Naive thymus-derived CD4-positive, alpha-beta T cell (primary cell): ENCODE data around the gene MAP4K3. TPM values are rescaled to one million over a fixed set of nuclear protein-coding genes. Genes with fewer than 3 reads are reported as not detected.

Source experiments
- ATAC-seq: fragments of 150-1000 bp; cut with Tn5 transposase; 2 replicates; pipeline ENCODE4 v1.10.0; 2021; ENCODE audit warnings: mild to moderate bottlenecking, moderate library complexity
- CTCF ChIA-PET: fragments of 350-600 bp; sonication (Branson Sonifier 250); formaldehyde crosslinking; loops from one replicate; lab custom pipeline; 2021; ENCODE audit warnings: antibody characterized with exemption; lab: Charles Lee
- POLR2A ChIA-PET: fragments of 350-600 bp; sonication (Branson Sonifier 250); formaldehyde crosslinking; loops from one replicate; lab custom pipeline; 2021; ENCODE audit warnings: antibody characterized with exemption, inconsistent platforms; lab: Charles Lee
- DNase-seq, 9 donors: peaks; one replicate each; pipeline versions ENCODE4 v3.0.0 to v3.0.0-alpha.2; 2020 to 2022; ENCODE audit warnings: mixed read lengths in 1 of 9
- H3K27ac ChIP-seq: one replicate; pipeline ENCODE4 v1.7.0; 2013; ENCODE audit warnings: mild to moderate bottlenecking, low read depth, low read length, moderate library complexity
- H3K27me3 ChIP-seq, 2 donors: one replicate each; pipeline ENCODE4 v1.7.0; 2013; ENCODE audit warnings: low read length in 2 of 2, mild to moderate bottlenecking in 2 of 2, moderate library complexity in 2 of 2; ENCODE audit not compliant: control insufficient read depth in 2 of 2, insufficient read depth in 2 of 2
- H3K36me3 ChIP-seq, 3 experiments: 1 replicate in 2 of 3; 2 replicates in 1 of 3; pipeline ENCODE4 v1.7.0; 2013; ENCODE audit warnings: low read length in 3 of 3, mild to moderate bottlenecking in 3 of 3, moderate library complexity in 1 of 3; ENCODE audit not compliant: insufficient read depth in 3 of 3, control insufficient read depth in 2 of 3
- H3K4me1 ChIP-seq, 2 donors: one replicate each; pipeline ENCODE4 v1.7.0; 2013; ENCODE audit warnings: low read length in 2 of 2, mild to moderate bottlenecking in 2 of 2, moderate library complexity in 1 of 2; ENCODE audit not compliant: control insufficient read depth in 2 of 2, insufficient read depth in 2 of 2
- H3K4me3 ChIP-seq: 2 replicates; pipeline ENCODE4 v1.7.0; 2013; ENCODE audit warnings: mild to moderate bottlenecking, low read length
- H3K9me3 ChIP-seq, 3 experiments: 1 replicate in 2 of 3; 2 replicates in 1 of 3; pipeline ENCODE4 v1.7.0; 2013; ENCODE audit warnings: low read length in 3 of 3; ENCODE audit not compliant: control insufficient read depth in 2 of 3
- H3K27ac Mint-ChIP-seq, 9 donors: one replicate each; pipeline ENCODE4 v1.8.0; 2020 to 2022; ENCODE audit warnings: mixed read lengths in 9 of 9, mild to moderate bottlenecking in 8 of 9, moderate library complexity in 5 of 9, inconsistent platforms in 2 of 9
- H3K27me3 Mint-ChIP-seq, 5 donors: one replicate each; pipeline ENCODE4 v1.8.0; 2021 to 2022; ENCODE audit warnings: mixed read lengths in 5 of 5, mild to moderate bottlenecking in 1 of 5
- H3K36me3 Mint-ChIP-seq, 5 donors: one replicate each; pipeline ENCODE4 v1.8.0; 2020 to 2022; ENCODE audit warnings: mixed read lengths in 5 of 5, mild to moderate bottlenecking in 3 of 5, inconsistent platforms in 1 of 5
- H3K4me1 Mint-ChIP-seq, 7 donors: one replicate each; pipeline ENCODE4 v1.8.0; 2020 to 2022; ENCODE audit warnings: mixed read lengths in 7 of 7, mild to moderate bottlenecking in 3 of 7, inconsistent platforms in 1 of 7
- H3K4me3 Mint-ChIP-seq, 10 donors: one replicate each; pipeline ENCODE4 v1.8.0; 2020 to 2022; ENCODE audit warnings: mild to moderate bottlenecking in 10 of 10, mixed read lengths in 10 of 10, moderate library complexity in 6 of 10, inconsistent platforms in 2 of 10
- H3K9me3 Mint-ChIP-seq, 11 donors: one replicate each; pipeline ENCODE4 v1.8.0; 2020 to 2022; ENCODE audit warnings: mixed read lengths in 11 of 11, mild to moderate bottlenecking in 4 of 11, inconsistent platforms in 1 of 11, moderate library complexity in 1 of 11
- intact Hi-C, 2 donors: fragments of 100-400 bp; cut with micrococcal nuclease; formaldehyde crosslinking; loops; one replicate each; pipeline ENCODE4 v1.15.1; 2023
- polyA plus RNA-seq, 2 donors: library from polyadenylated mRNA; unstranded; fragments of 300-500 nt; fragmentation: Illumina TruSeq; gene quantifications; one replicate each; pipeline ENCODE4 v1.2.3, GENCODE V29; 2021
- total RNA-seq, 6 experiments: library from RNA in 5 of 6; stranded (reverse) in 5 of 6; gene quantifications; 1 replicate in 5 of 6; 2 replicates in 1 of 6; pipeline ENCODE4 v1.2.3 and lab custom pipeline; 2021 to 2026

The MAP4K3 gene
- total and polyA plus RNA-seq, 7 experiments from 2014 or later = 2.9 to 32.2 (median 19.9) TPM

DNA sequence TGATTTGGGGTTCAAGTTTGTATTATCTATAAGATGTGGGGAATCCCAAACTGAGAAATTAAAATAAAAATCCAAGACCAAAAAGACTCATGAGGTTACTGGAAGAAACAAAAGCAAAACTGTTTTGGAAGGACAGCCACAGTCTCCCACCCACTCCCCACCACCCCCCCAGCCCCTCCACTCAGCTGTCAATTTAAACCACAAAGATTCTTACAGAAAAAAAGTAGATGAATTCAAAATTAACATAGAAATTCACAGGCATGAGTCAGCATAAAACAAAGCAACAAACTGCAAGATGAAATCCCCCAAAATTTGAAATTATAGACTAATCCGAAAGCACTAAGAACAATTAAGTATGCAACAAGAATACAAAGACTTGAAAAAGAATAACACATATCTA, 12.1 kb downstream of the MAP4K3 start:
- no peaks in the 10 kb centered on the region for H3K27me3 Mint-ChIP-seq
- no peaks in the 10 kb centered on the region for H3K36me3 ChIP-seq
- H3K9me3 Mint-ChIP-seq = peaks cover 0 to 3% (median 0%) of the 10 kb centered on the region in 11 donors
- H3K4me1 Mint-ChIP-seq = peaks cover 20 to 76% (median 61%) of the 10 kb centered on the region in 7 donors
- H3K9me3 ChIP-seq = no peaks in the 10 kb centered on the region
- H3K27ac Mint-ChIP-seq = no peak overlapping the region
- no peak overlapping the region for H3K4me3 ChIP-seq
- no peak overlapping the region for H3K4me3 Mint-ChIP-seq
- ChIA-PET CTCF (no interaction called here), POLR2A (no interaction called here)
- ATAC-seq (no peak), DNase-seq (no peak)
- no peaks in the 10 kb centered on the region for H3K27me3 ChIP-seq
- peaks cover 0 to 6% of the 10 kb centered on the region in 2 donors for H3K4me1 ChIP-seq
- peaks cover 0 to 7% (median 0%) of the 10 kb centered on the region in 5 donors for H3K36me3 Mint-ChIP-seq
- intact Hi-C loops = loop anchor here in 1 of 2 donors (5.0 kb wide), 1 partner anchor 42 kb away; no protein-coding TSS in a partner anchor
- H3K27ac ChIP-seq = no peak overlapping the region

DNA sequence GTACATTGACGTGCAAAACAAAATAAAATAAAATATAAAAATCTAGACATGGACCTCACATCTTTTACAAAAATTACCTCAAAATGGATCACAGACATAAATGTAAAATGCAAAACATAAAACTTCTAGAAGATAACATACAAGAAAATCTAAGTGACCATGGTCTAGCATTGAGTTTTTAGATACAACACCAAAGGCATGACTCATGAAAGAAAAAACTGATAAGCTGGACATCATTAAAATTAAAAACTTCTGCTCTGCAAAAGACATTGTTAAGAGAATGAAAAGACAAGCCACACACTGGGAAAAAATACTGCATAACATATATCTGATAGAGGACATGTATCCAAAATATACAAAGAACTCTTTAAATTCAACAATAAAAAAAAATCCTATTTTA, 14.4 kb downstream of the MAP4K3 start:
- peak overlapping the region in 1 of 10 donors; percentile 12 for H3K4me3 Mint-ChIP-seq
- ChIA-PET CTCF (no interaction called here), POLR2A (no interaction called here)
- Histone ChIP-seq H3K27ac (no peak overlapping the region), H3K4me3 (no peak overlapping the region), H3K36me3 (no peaks in the 10 kb centered on the region), H3K27me3 (no peaks in the 10 kb centered on the region), H3K4me1 (peaks cover 0 to 6% of the 10 kb centered on the region in 2 donors), H3K9me3 (no peaks in the 10 kb centered on the region)
- intact Hi-C loops = no loop called here
- H3K9me3 Mint-ChIP-seq = peaks cover 0 to 3% (median 0%) of the 10 kb centered on the region in 11 donors
- DNase-seq (no peak), ATAC-seq (no peak)
- H3K36me3 Mint-ChIP-seq = peaks cover 0 to 6% (median 0%) of the 10 kb centered on the region in 5 donors
- H3K27ac Mint-ChIP-seq = no peak overlapping the region
- H3K4me1 Mint-ChIP-seq = peaks cover 23 to 76% (median 64%) of the 10 kb centered on the region in 7 donors
- H3K27me3 Mint-ChIP-seq = no peaks in the 10 kb centered on the region

DNA sequence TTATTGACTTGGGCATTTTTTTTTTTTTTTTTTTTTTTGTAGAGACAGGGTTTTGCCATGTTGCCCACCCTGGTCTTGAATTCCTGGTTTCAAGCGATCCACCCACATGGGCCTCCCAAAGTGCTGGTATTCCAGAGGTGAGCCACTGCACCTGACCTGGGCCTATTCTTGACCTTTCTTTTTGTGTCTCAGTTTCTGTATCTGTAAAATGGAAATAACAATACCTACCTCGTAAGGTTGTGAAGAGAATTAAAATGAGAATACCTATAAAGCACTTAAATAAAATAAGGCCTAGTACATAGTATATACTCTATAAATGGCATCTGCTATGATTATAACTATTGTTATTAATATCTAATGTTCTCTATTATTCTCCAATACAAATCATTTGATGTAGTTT, 15.7 kb downstream of the MAP4K3 start:
- Mint-ChIP-seq H3K27me3 (no peaks in the 10 kb centered on the region), H3K27ac (no peak overlapping the region), H3K9me3 (peaks cover 0 to 3% (median 0%) of the 10 kb centered on the region in 11 donors), H3K4me3 (no peak overlapping the region), H3K4me1 (peaks cover 17 to 72% (median 53%) of the 10 kb centered on the region in 7 donors), H3K36me3 (peaks cover 0 to 6% (median 0%) of the 10 kb centered on the region in 5 donors)
- DNase-seq = no peak
- no peak overlapping the region for H3K4me3 ChIP-seq
- ChIA-PET CTCF (no interaction called here), POLR2A (no interaction called here)
- no peak overlapping the region for H3K27ac ChIP-seq
- H3K27me3 ChIP-seq = no peaks in the 10 kb centered on the region
- H3K9me3 ChIP-seq = no peaks in the 10 kb centered on the region
- H3K36me3 ChIP-seq = no peaks in the 10 kb centered on the region
- intact Hi-C loops = loop anchor here in 1 of 2 donors (2.0 kb wide), 1 partner anchor 13 kb away; no protein-coding TSS in a partner anchor
- peaks cover 0 to 6% of the 10 kb centered on the region in 2 donors for H3K4me1 ChIP-seq
- no peak for ATAC-seq

DNA sequence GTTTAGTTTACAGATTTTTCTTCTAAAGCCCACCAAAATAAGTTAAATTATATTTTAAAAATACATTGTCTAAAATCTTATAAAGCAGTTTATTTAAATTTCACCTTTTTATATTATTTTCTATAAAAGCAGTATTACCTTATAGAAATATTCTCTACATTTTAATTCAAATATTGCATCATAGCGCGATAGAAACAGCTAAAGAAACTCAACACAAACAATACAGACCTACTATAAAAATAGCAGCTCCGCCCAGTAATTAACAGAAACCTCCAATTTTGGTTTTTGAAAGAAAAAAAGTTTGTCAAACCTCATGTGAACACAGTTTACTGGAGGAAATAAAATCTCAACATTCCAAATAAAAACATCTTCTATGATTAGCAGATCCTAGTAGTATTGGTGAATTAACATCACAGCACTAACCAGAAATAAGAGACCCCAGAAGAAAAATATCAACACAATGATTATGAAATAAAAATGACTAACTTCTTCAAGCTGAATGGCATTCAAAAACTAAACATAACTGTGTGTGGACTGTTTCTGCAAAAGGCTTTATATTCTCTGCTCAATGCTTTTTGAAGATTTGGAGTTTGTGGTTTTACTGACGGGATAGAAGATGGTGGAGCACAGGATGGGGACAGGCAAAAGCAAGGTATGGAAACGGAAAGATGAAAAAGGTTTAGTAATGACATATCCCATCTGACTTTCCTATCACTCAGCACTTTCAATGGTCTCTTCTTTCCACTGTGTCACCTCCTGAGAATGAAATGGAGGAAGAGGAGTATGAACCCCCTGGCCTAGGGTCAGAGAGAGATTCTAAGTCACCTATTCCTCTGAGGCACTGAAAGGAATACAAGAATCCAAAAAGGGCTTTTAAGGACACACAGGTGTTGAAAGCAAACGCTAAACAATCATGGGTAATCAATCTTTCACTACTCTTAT, 17.5 kb downstream of the MAP4K3 start:
- no peak for ATAC-seq
- Mint-ChIP-seq H3K36me3 (peaks cover 0 to 6% (median 0%) of the 10 kb centered on the region in 5 donors), H3K27me3 (no peaks in the 10 kb centered on the region), H3K4me1 (peaks cover 9 to 56% (median 40%) of the 10 kb centered on the region in 7 donors), H3K9me3 (peaks cover 0 to 3% (median 0%) of the 10 kb centered on the region in 11 donors), H3K27ac (no peak overlapping the region), H3K4me3 (no peak overlapping the region)
- Histone ChIP-seq H3K9me3 (no peaks in the 10 kb centered on the region), H3K27me3 (no peaks in the 10 kb centered on the region), H3K4me3 (no peak overlapping the region), H3K4me1 (peaks cover 0 to 6% of the 10 kb centered on the region in 2 donors), H3K27ac (no peak overlapping the region), H3K36me3 (no peaks in the 10 kb centered on the region)
- CTCF ChIA-PET = no interaction called here
- intact Hi-C loops = loop anchor here in 1 of 2 donors (2.0 kb wide), 1 partner anchor 15 kb away; no protein-coding TSS in a partner anchor
- no peak for DNase-seq
- POLR2A ChIA-PET = interaction anchor here (0.6 kb wide), 1 partner anchor 296 kb away, joined by 4 read pairs; no protein-coding TSS in a partner anchor

GRCh38 chr2:39418491-39418890, 18.6 kb downstream of the MAP4K3 start:
- no peak for DNase-seq
- peaks cover 14 to 64% (median 46%) of the 10 kb centered on the region in 7 donors for H3K4me1 Mint-ChIP-seq
- Histone ChIP-seq H3K4me1 (peaks cover 0 to 6% of the 10 kb centered on the region in 2 donors), H3K4me3 (no peak overlapping the region), H3K27ac (no peak overlapping the region), H3K9me3 (no peaks in the 10 kb centered on the region), H3K36me3 (no peaks in the 10 kb centered on the region), H3K27me3 (no peaks in the 10 kb centered on the region)
- no peak for ATAC-seq
- CTCF ChIA-PET = no interaction called here
- H3K27me3 Mint-ChIP-seq = no peaks in the 10 kb centered on the region
- peaks cover 0 to 3% (median 0%) of the 10 kb centered on the region in 11 donors for H3K9me3 Mint-ChIP-seq
- H3K36me3 Mint-ChIP-seq = peaks cover 0 to 5% (median 0%) of the 10 kb centered on the region in 5 donors
- POLR2A ChIA-PET = no interaction called here
- intact Hi-C loops = no loop called here
- H3K4me3 Mint-ChIP-seq = no peak overlapping the region
- H3K27ac Mint-ChIP-seq = no peak overlapping the region

DNA sequence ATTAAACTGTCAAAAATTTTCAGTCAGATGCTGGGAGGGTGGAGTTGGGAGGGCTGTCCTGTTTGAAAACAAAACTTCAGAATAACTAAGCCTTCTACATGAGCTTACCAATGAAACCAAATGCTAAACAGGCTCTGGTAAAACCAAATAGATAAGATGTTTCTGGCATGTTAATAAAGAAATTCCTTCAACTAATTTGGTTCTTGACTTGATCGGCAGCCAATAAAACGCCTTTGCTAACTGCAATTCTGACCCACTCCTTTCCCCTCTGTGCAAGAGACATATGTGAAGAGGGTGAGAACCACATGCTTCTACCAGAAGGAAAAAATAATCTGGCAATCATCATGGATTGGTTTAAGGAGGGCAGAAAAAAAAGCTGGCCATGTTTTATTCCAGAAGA, 20.9 kb downstream of the MAP4K3 start:
- POLR2A ChIA-PET = no interaction called here
- H3K27me3 Mint-ChIP-seq = no peaks in the 10 kb centered on the region
- CTCF ChIA-PET = no interaction called here
- ATAC-seq (no peak), DNase-seq (no peak)
- peaks cover 9 to 63% (median 45%) of the 10 kb centered on the region in 7 donors for H3K4me1 Mint-ChIP-seq
- no peaks in the 10 kb centered on the region for H3K27me3 ChIP-seq
- no peaks in the 10 kb centered on the region for H3K36me3 ChIP-seq
- H3K27ac ChIP-seq = no peak overlapping the region
- no peaks in the 10 kb centered on the region for H3K4me1 ChIP-seq
- no peak overlapping the region for H3K4me3 Mint-ChIP-seq
- H3K4me3 ChIP-seq = no peak overlapping the region
- H3K9me3 ChIP-seq = no peaks in the 10 kb centered on the region
- intact Hi-C loops = no loop called here
- no peak overlapping the region for H3K27ac Mint-ChIP-seq
- peaks cover 0 to 3% (median 0%) of the 10 kb centered on the region in 11 donors for H3K9me3 Mint-ChIP-seq
- peaks cover 0 to 5% (median 0%) of the 10 kb centered on the region in 5 donors for H3K36me3 Mint-ChIP-seq
